Measurements from ENCODE around the gene CENPB. TPM values are rescaled to one million over a fixed set of nuclear protein-coding genes. Genes with fewer than 3 reads are reported as not detected.

Gene CENPB
- polyA plus RNA-seq, 1 donor (not counting 4 experiments of a cell fraction or from before 2014, with no cell fraction given), result 18.1 TPM

- no peak for TF ChIP-seq EZH2 (IDR thresholded peaks at IDR 0.05; ENCODE audit: low read length)
- TF ChIP-seq CTCF (optimal IDR thresholded peaks at IDR 0.05 in 1 of 3, IDR thresholded peaks at IDR 0.05 in 1 of 3, conservative IDR thresholded peaks at IDR 0.05 in 1 of 3; ENCODE audit: extremely low read depth in 1 of 3, insufficient read depth in 2 of 3, low read length in 3 of 3), result no peak
- Histone ChIP-seq H3K9me1 (ENCODE audit: control insufficient read depth, extremely low read depth, insufficient read depth, low read length) (no peaks in the 10 kb centered on the region), H2AFZ (ENCODE audit: control insufficient read depth, low read length) (no peak overlapping the region), H3K36me3 (ENCODE audit: control insufficient read depth in 2 of 2, extremely low read depth in 1 of 2, insufficient read depth in 2 of 2, low read length in 2 of 2) (peaks cover 28 to 58% of the 10 kb centered on the region in 2 experiments), H3K4me1 (ENCODE audit: control insufficient read depth, extremely low read depth, insufficient read depth, low read length) (peaks cover 76% of the 10 kb centered on the region), H3K27ac (ENCODE audit: control insufficient read depth, insufficient read depth, low read length) (peak overlapping the region; percentile 99), H3K9ac (ENCODE audit: control insufficient read depth, extremely low read depth, insufficient read depth, low read length) (peak overlapping the region; percentile 24), H3K4me3 (ENCODE audit: control insufficient read depth in 2 of 3, extremely low read depth in 1 of 3, insufficient read depth in 2 of 3, low read depth in 1 of 3, low read length in 3 of 3) (no peak overlapping the region), H3K9me3 (ENCODE audit: control insufficient read depth, low read depth, low read length) (no peaks in the 10 kb centered on the region), H3K79me2 (ENCODE audit: control insufficient read depth, insufficient read depth, low read length) (peaks cover 4% of the 10 kb centered on the region), H3K27me3 (ENCODE audit: control insufficient read depth, extremely low read depth, insufficient read depth, low read length) (no peaks in the 10 kb centered on the region), H3K4me2 (ENCODE audit: control insufficient read depth, extremely low read depth, insufficient read depth, low read depth, low read length) (no peak overlapping the region), H4K20me1 (ENCODE audit: control insufficient read depth, extremely low read depth, insufficient read depth, low read length) (no peaks in the 10 kb centered on the region)
- dilution Hi-C loops (cut with MboI; ENCODE audit: extremely low pct_ligation_motif_present, low sequenced_read_pairs), result no loop called here
- DNase-seq (ENCODE audit: low read depth, low spot score) (no peak), FAIRE-seq (no peak)
Observed at GRCh38 chr20:3804781-3805180, 18.2 kb upstream of the CENPB start.

- no peaks in the 10 kb centered on the region for H3K27me3 ChIP-seq (ENCODE audit: control insufficient read depth, extremely low read depth, insufficient read depth, low read length)
- peaks cover 29 to 62% of the 10 kb centered on the region in 2 experiments for H3K36me3 ChIP-seq (ENCODE audit: control insufficient read depth in 2 of 2, extremely low read depth in 1 of 2, insufficient read depth in 2 of 2, low read length in 2 of 2)
- H3K4me1 ChIP-seq (ENCODE audit: control insufficient read depth, extremely low read depth, insufficient read depth, low read length), result peaks cover 81% of the 10 kb centered on the region
- H3K4me2 ChIP-seq (ENCODE audit: control insufficient read depth, extremely low read depth, insufficient read depth, low read depth, low read length), result no peak overlapping the region
- H3K79me2 ChIP-seq (ENCODE audit: control insufficient read depth, insufficient read depth, low read length), result peaks cover 7% of the 10 kb centered on the region
- DNase-seq (ENCODE audit: low read depth, low spot score), result peak; percentile 97
- H2AFZ ChIP-seq (ENCODE audit: control insufficient read depth, low read length), result no peak overlapping the region
- TF ChIP-seq CTCF (optimal IDR thresholded peaks at IDR 0.05 in 1 of 3, IDR thresholded peaks at IDR 0.05 in 1 of 3, conservative IDR thresholded peaks at IDR 0.05 in 1 of 3; ENCODE audit: extremely low read depth in 1 of 3, insufficient read depth in 2 of 3, low read length in 3 of 3), result no peak
- H3K9me3 ChIP-seq (ENCODE audit: control insufficient read depth, low read depth, low read length), result no peaks in the 10 kb centered on the region
- no peaks in the 10 kb centered on the region for H4K20me1 ChIP-seq (ENCODE audit: control insufficient read depth, extremely low read depth, insufficient read depth, low read length)
- peak overlapping the region; percentile 99 for H3K27ac ChIP-seq (ENCODE audit: control insufficient read depth, insufficient read depth, low read length)
- dilution Hi-C loops (cut with MboI; ENCODE audit: extremely low pct_ligation_motif_present, low sequenced_read_pairs), result no loop called here
- FAIRE-seq, result peak; percentile 69
- no peak overlapping the region for H3K4me3 ChIP-seq (ENCODE audit: control insufficient read depth in 2 of 3, extremely low read depth in 1 of 3, insufficient read depth in 2 of 3, low read depth in 1 of 3, low read length in 3 of 3)
- no peaks in the 10 kb centered on the region for H3K9me1 ChIP-seq (ENCODE audit: control insufficient read depth, extremely low read depth, insufficient read depth, low read length)
- peak overlapping the region; percentile 47 for H3K9ac ChIP-seq (ENCODE audit: control insufficient read depth, extremely low read depth, insufficient read depth, low read length)
Observed at GRCh38 chr20:3804254-3804751, 17.8 kb upstream of the CENPB start.

Data from keratinocyte (primary cell).